WTC11 (cell line): Measurements from ENCODE around the gene KCND3. TPM values are rescaled to one million over a fixed set of nuclear protein-coding genes. Genes with fewer than 3 reads are reported as not detected.

Experiments
- ATAC-seq: fragments of 200-7000 bp; cut with Tn5 transposase; 2 replicates; pipeline ENCODE4 v1.10.0; 2021; ENCODE audit warnings: mild to moderate bottlenecking, moderate library complexity
- CTCF ChIA-PET: fragments of 300-600 bp; sonication (Branson Sonifier 250); formaldehyde crosslinking; loops from one replicate; lab custom pipeline; 2021; ENCODE audit warnings: antibody characterized with exemption; lab: Charles Lee
- POLR2A ChIA-PET: fragments of 350-600 bp; sonication (Branson Sonifier 250); formaldehyde crosslinking; loops from one replicate; lab custom pipeline; 2021; ENCODE audit warnings: antibody characterized with exemption; lab: Charles Lee
- DNase-seq: peaks from one replicate; pipeline ENCODE4 v3.0.0; 2021; ENCODE audit warnings: low spot score
- H3K27ac Mint-ChIP-seq: 2 replicates; pipeline ENCODE4 v1.8.0; 2021; ENCODE audit warnings: mixed read lengths
- H3K27me3 Mint-ChIP-seq: 2 replicates; pipeline ENCODE4 v1.8.0; 2021; ENCODE audit warnings: low read depth, mild to moderate bottlenecking, moderate library complexity, mixed read lengths
- H3K36me3 Mint-ChIP-seq: 2 replicates; pipeline ENCODE4 v1.8.0; 2021; ENCODE audit warnings: mixed read lengths
- H3K4me1 Mint-ChIP-seq: 2 replicates; pipeline ENCODE4 v1.8.0; 2022; ENCODE audit warnings: mixed read lengths
- H3K4me3 Mint-ChIP-seq: 2 replicates; pipeline ENCODE4 v1.8.0; 2021; ENCODE audit warnings: mild to moderate bottlenecking, moderate library complexity, mixed read lengths
- H3K9me3 Mint-ChIP-seq: 2 replicates; pipeline ENCODE4 v1.8.0; 2021; ENCODE audit warnings: mixed read lengths
- AFF4 ChIP-seq: sonication (generic); formaldehyde crosslinking; IDR thresholded peaks from 2 replicates; pipeline ENCODE4 v1.8.1; 2023; ENCODE audit warnings: mild to moderate bottlenecking, missing genetic modification reagents, borderline replicate concordance
- AR ChIP-seq: fragments of 250-450 bp; sonication (Bioruptor Pico); IDR thresholded peaks from 2 replicates; pipeline ENCODE4 v1.9.0; 2021; ENCODE audit warnings: mild to moderate bottlenecking
- ATF1 ChIP-seq: sonication (generic); formaldehyde crosslinking; IDR thresholded peaks from 2 replicates; pipeline ENCODE4 v1.8.1; 2023; ENCODE audit warnings: mild to moderate bottlenecking, moderate library complexity, missing genetic modification reagents
- CREM ChIP-seq: sonication (generic); formaldehyde crosslinking; IDR thresholded peaks from 2 replicates; pipeline ENCODE4 v1.8.1; 2022; ENCODE audit warnings: mild to moderate bottlenecking, missing genetic modification reagents, moderate library complexity
- CTCF ChIP-seq: fragments of 200-600 bp; IDR thresholded peaks from 2 replicates; pipeline ENCODE4 v1.8.0; 2022; ENCODE audit warnings: antibody characterized with exemption
- ESRRA ChIP-seq: sonication (generic); formaldehyde crosslinking; IDR thresholded peaks from 2 replicates; pipeline ENCODE4 v1.8.1; 2022; ENCODE audit warnings: mild to moderate bottlenecking, missing genetic modification reagents, borderline replicate concordance
- FOXJ3 ChIP-seq: sonication (generic); formaldehyde crosslinking; IDR thresholded peaks from 2 replicates; pipeline ENCODE4 v1.9.0; 2021; ENCODE audit warnings: missing genetic modification reagents, mild to moderate bottlenecking, borderline replicate concordance
- FOXP1 ChIP-seq: sonication (generic); formaldehyde crosslinking; IDR thresholded peaks from 2 replicates; pipeline ENCODE4 v1.8.0; 2022; ENCODE audit warnings: missing genetic modification reagents, mild to moderate bottlenecking, moderate library complexity, borderline replicate concordance
- HMGA2 ChIP-seq: fragments of 250-450 bp; sonication (Bioruptor Pico); IDR thresholded peaks from 2 replicates; pipeline ENCODE4 v1.4.0; 2021; ENCODE audit warnings: mild to moderate bottlenecking, moderate library complexity
- HMGXB4 ChIP-seq: sonication (generic); formaldehyde crosslinking; IDR thresholded peaks from 2 replicates; pipeline ENCODE4 v1.8.1; 2023; ENCODE audit warnings: mild to moderate bottlenecking, moderate library complexity, missing genetic modification reagents
- IRF2 ChIP-seq: sonication (generic); formaldehyde crosslinking; IDR thresholded peaks from 2 replicates; pipeline ENCODE4 v1.8.0; 2022; ENCODE audit warnings: low read depth, missing genetic modification reagents, borderline replicate concordance
- JAZF1 ChIP-seq: fragments of 250-450 bp; sonication (Bioruptor Pico); IDR thresholded peaks from 2 replicates; pipeline ENCODE4 v1.9.0; 2021; ENCODE audit warnings: moderate library complexity, mild to moderate bottlenecking, inconsistent platforms
- MAX ChIP-seq: sonication (generic); formaldehyde crosslinking; IDR thresholded peaks from 2 replicates; pipeline ENCODE4 v1.8.0; 2022; ENCODE audit warnings: mild to moderate bottlenecking, missing genetic modification reagents
- MYBL2 ChIP-seq: sonication (generic); formaldehyde crosslinking; IDR thresholded peaks from 2 replicates; pipeline ENCODE4 v1.8.1; 2023; ENCODE audit warnings: mild to moderate bottlenecking, moderate library complexity, missing genetic modification reagents
- NR1H2 ChIP-seq: sonication (generic); formaldehyde crosslinking; IDR thresholded peaks from 2 replicates; pipeline ENCODE4 v1.9.0; 2021; ENCODE audit warnings: mild to moderate bottlenecking, moderate library complexity, missing genetic modification reagents
- NR2C2 ChIP-seq: sonication (generic); formaldehyde crosslinking; IDR thresholded peaks from 2 replicates; pipeline ENCODE4 v1.8.0; 2022; ENCODE audit warnings: mild to moderate bottlenecking, missing genetic modification reagents
- SMAD3 ChIP-seq: sonication (generic); formaldehyde crosslinking; IDR thresholded peaks from 2 replicates; pipeline ENCODE4 v1.8.0; 2022; ENCODE audit warnings: missing genetic modification reagents, mild to moderate bottlenecking, borderline replicate concordance
- SMAD4 ChIP-seq: sonication (generic); formaldehyde crosslinking; IDR thresholded peaks from 2 replicates; pipeline ENCODE4 v1.8.0; 2022; ENCODE audit warnings: mild to moderate bottlenecking, missing genetic modification reagents
- SOX15 ChIP-seq: fragments of 250-450 bp; sonication (Bioruptor Pico); IDR thresholded peaks from 2 replicates; pipeline ENCODE4 v1.9.0; 2021; ENCODE audit warnings: mild to moderate bottlenecking
- TCF7 ChIP-seq: sonication (generic); formaldehyde crosslinking; IDR thresholded peaks from 2 replicates; pipeline ENCODE4 v1.8.0; 2022; ENCODE audit warnings: mild to moderate bottlenecking, low read depth, missing genetic modification reagents, moderate library complexity
- TEAD4 ChIP-seq: sonication (generic); formaldehyde crosslinking; IDR thresholded peaks from 2 replicates; pipeline ENCODE4 v1.8.0; 2022; ENCODE audit warnings: mild to moderate bottlenecking, missing genetic modification reagents
- ZBTB43 ChIP-seq: sonication (generic); formaldehyde crosslinking; IDR thresholded peaks from 2 replicates; pipeline ENCODE4 v1.8.1; 2023; ENCODE audit warnings: mild to moderate bottlenecking, missing genetic modification reagents
- ZNF219 ChIP-seq: sonication (generic); formaldehyde crosslinking; IDR thresholded peaks from 2 replicates; pipeline ENCODE4 v1.8.0; 2023; ENCODE audit warnings: missing genetic modification reagents, mild to moderate bottlenecking, borderline replicate concordance
- ZNF396 ChIP-seq: fragments of 250-450 bp; sonication (Bioruptor Pico); IDR thresholded peaks from 2 replicates; pipeline ENCODE4 v1.8.0; 2021; ENCODE audit warnings: mild to moderate bottlenecking, moderate library complexity, borderline replicate concordance
- ZNF416 ChIP-seq: fragments of 250-450 bp; sonication (Bioruptor Pico); IDR thresholded peaks from 2 replicates; pipeline ENCODE4 v1.9.0; 2021; ENCODE audit warnings: mild to moderate bottlenecking, inconsistent platforms
- total RNA-seq: library from RNA; stranded (reverse); gene quantifications from 3 replicates; pipeline ENCODE4 v1.2.3, GENCODE V29; 2021

KCND3 gene
- total RNA-seq, 1 experiment from 2014 or later, result 0.35 TPM

- ATAC-seq, result no peak
- no peak overlapping the region for H3K4me3 Mint-ChIP-seq
- no peaks in the 10 kb centered on the region for H3K36me3 Mint-ChIP-seq
- ChIA-PET POLR2A (no interaction called here), CTCF (interaction anchor here (1.0 kb wide), 1 partner anchor 455 kb away, joined by 4 read pairs; no protein-coding TSS in a partner anchor)
- no peak overlapping the region for H3K27ac Mint-ChIP-seq
- H3K4me1 Mint-ChIP-seq, result no peaks in the 10 kb centered on the region
- DNase-seq, result no peak
- TF ChIP-seq TCF7 (no peak), AR (CRISPR knock-in tag) (no peak), SMAD4 (CRISPR knock-in tag) (no peak), FOXP1 (no peak), ATF1 (no peak), ZBTB43 (CRISPR knock-in tag) (no peak), NR1H2 (no peak), SMAD3 (CRISPR knock-in tag) (no peak)
- no peaks in the 10 kb centered on the region for H3K9me3 Mint-ChIP-seq
- H3K27me3 Mint-ChIP-seq, result no peaks in the 10 kb centered on the region
Measured at GRCh38 chr1:111843177-111843576, 146.3 kb downstream of the KCND3 start.

GRCh38 chr1:111842411-111842810, 147.1 kb downstream of the KCND3 start:
- Mint-ChIP-seq H3K4me1 (no peaks in the 10 kb centered on the region), H3K4me3 (no peak overlapping the region)
- TF ChIP-seq IRF2 (CRISPR knock-in tag) (no peak), ESRRA (no peak), MAX (CRISPR knock-in tag) (no peak), FOXJ3 (CRISPR knock-in tag) (no peak), HMGXB4 (CRISPR knock-in tag) (no peak), MYBL2 (CRISPR knock-in tag) (no peak), SMAD4 (CRISPR knock-in tag) (no peak), CTCF (no peak), AFF4 (CRISPR knock-in tag) (no peak), ZNF396 (CRISPR knock-in tag) (no peak), CREM (CRISPR knock-in tag) (no peak), JAZF1 (no peak), ZNF416 (CRISPR knock-in tag) (no peak), SMAD3 (CRISPR knock-in tag) (no peak), SOX15 (CRISPR knock-in tag) (no peak), ZNF219 (no peak), NR2C2 (no peak), HMGA2 (no peak), TEAD4 (CRISPR knock-in tag) (no peak)
- TF ChIP-seq, all 79 proteins: peak for 0
- DNase-seq (no peak), ATAC-seq (no peak)
- Mint-ChIP-seq H3K36me3 (no peaks in the 10 kb centered on the region), H3K27ac (no peak overlapping the region), H3K9me3 (no peaks in the 10 kb centered on the region), H3K27me3 (no peaks in the 10 kb centered on the region)
- POLR2A ChIA-PET, result no interaction called here
- CTCF ChIA-PET, result no interaction called here
